Measurements from ENCODE around the gene SFTA2.

The SFTA2 gene

Small RNAs within 50 kb of the gene (small RNA-seq; reads per million reads assigned to genes)
- 0 reads per million in 2 experiments for gene RF00019
